ENCODE measurements around the gene BCL2L11. TPM values are rescaled to one million over a fixed set of nuclear protein-coding genes. Genes with fewer than 3 reads are reported as not detected.

BCL2L11 gene
- total RNA-seq, 1 donor from 2014 or later = 3.5 TPM

- H3K4me3 ChIP-seq (ENCODE audit: low read depth, low read length) = no peak overlapping the region
- no peak for DNase-seq (ENCODE audit: low read depth)
- no peak for TF ChIP-seq CTCF (conservative IDR thresholded peaks at IDR 0.05; ENCODE audit: low read depth, low read length)
Observed at GRCh38 chr2:111143843-111144198, 23.1 kb downstream of the BCL2L11 start.

GRCh38 chr2:111145103-111145760 is 24.5 kb downstream of the BCL2L11 start:
- TF ChIP-seq CTCF (conservative IDR thresholded peaks at IDR 0.05; ENCODE audit: low read depth, low read length) = no peak
- no peak overlapping the region for H3K4me3 ChIP-seq (ENCODE audit: low read depth, low read length)
- no peak for DNase-seq (ENCODE audit: low read depth)

- H3K4me3 ChIP-seq (ENCODE audit: low read depth, low read length) = no peak overlapping the region
- TF ChIP-seq CTCF (conservative IDR thresholded peaks at IDR 0.05; ENCODE audit: low read depth, low read length) = no peak
- no peak for DNase-seq (ENCODE audit: low read depth)
Observed at GRCh38 chr2:111145951-111146350, 25.2 kb downstream of the BCL2L11 start.

GRCh38 chr2:111148225-111148873 is 27.6 kb downstream of the BCL2L11 start:
- no peak overlapping the region for H3K4me3 ChIP-seq (ENCODE audit: low read depth, low read length)
- DNase-seq (ENCODE audit: low read depth) = no peak
- TF ChIP-seq CTCF (conservative IDR thresholded peaks at IDR 0.05; ENCODE audit: low read depth, low read length) = no peak

GRCh38 chr2:111148925-111149324 is 28.2 kb downstream of the BCL2L11 start:
- TF ChIP-seq CTCF (conservative IDR thresholded peaks at IDR 0.05; ENCODE audit: low read depth, low read length) = no peak
- no peak for DNase-seq (ENCODE audit: low read depth)
- no peak overlapping the region for H3K4me3 ChIP-seq (ENCODE audit: low read depth, low read length)

- no peak for DNase-seq (ENCODE audit: low read depth)
- no peak for TF ChIP-seq CTCF (conservative IDR thresholded peaks at IDR 0.05; ENCODE audit: low read depth, low read length)
- H3K4me3 ChIP-seq (ENCODE audit: low read depth, low read length) = no peak overlapping the region
Observed at GRCh38 chr2:111149882-111150455, 29.3 kb downstream of the BCL2L11 start.

Measured in epithelial cell of proximal tubule (primary cell).